Stomach (tissue), 19 donors: ENCODE measurements around the gene UPF2. TPM values are rescaled to one million over a fixed set of nuclear protein-coding genes. Genes with fewer than 3 reads are reported as not detected.

ENCODE experiments used
- DNase-seq, 2 donors: peaks; one replicate each; pipeline versions ENCODE4 v3.0.0 to v3.0.0-alpha.2; 2013 to 2019
- H3K27ac ChIP-seq, 5 donors: fragments of 200-600 bp in 4 of 5; sonication (generic) in 4 of 5; one replicate each; pipeline ENCODE4 v1.5.1; 2013 to 2019; ENCODE audit warnings: mild to moderate bottlenecking in 1 of 5, moderate library complexity in 1 of 5
- H3K27me3 ChIP-seq, 3 donors: fragments of 200-600 bp; sonication (generic); one replicate each; pipeline ENCODE4 v1.5.1; 2017 to 2019; ENCODE audit warnings: mixed run types in 1 of 3
- H3K36me3 ChIP-seq, 4 donors: fragments of 200-600 bp; sonication (generic); 1 replicate in 3 of 4; 2 replicates in 1 of 4; pipeline ENCODE4 v1.5.1; 2016 to 2019
- H3K4me1 ChIP-seq, 4 donors: fragments of 200-600 bp; sonication (generic); one replicate each; pipeline ENCODE4 v1.5.1; 2016 to 2019
- H3K4me3 ChIP-seq, 4 donors: fragments of 200-600 bp; sonication (generic) in 3 of 4; one replicate each; pipeline ENCODE4 v1.5.1; 2016 to 2019; ENCODE audit warnings: mild to moderate bottlenecking in 1 of 4
- H3K9me3 ChIP-seq, 4 donors: fragments of 200-600 bp; sonication (generic); one replicate each; pipeline ENCODE4 v1.5.1; 2016 to 2019
- EP300 ChIP-seq: sonication (generic); formaldehyde crosslinking; IDR thresholded peaks from one replicate; pipeline ENCODE4 v1.6.1; 2017; ENCODE audit warnings: antibody characterized with exemption
- POLR2A ChIP-seq, 4 donors: fragments of 450-650 bp; IDR thresholded peaks; one replicate each; pipeline ENCODE4 v1.6.1; 2016; ENCODE audit warnings: antibody characterized with exemption in 4 of 4, control low read depth in 2 of 4, mild to moderate bottlenecking in 1 of 4, moderate library complexity in 1 of 4
- POLR2AphosphoS5 ChIP-seq, 3 donors: sonication (generic); formaldehyde crosslinking; IDR thresholded peaks; one replicate each; pipeline ENCODE4 v1.6.1; 2016; ENCODE audit warnings: antibody characterized with exemption in 3 of 3
- WGBS, 5 donors: extraction: QIAGEN DNeasy Blood & Tissue Kit in 3 of 5; methylation state at CpG; one replicate each; pipeline versions ENCODE4 v1.1.5 to v1.1.7; 2013 to 2018; 5-methylcytosine and 5-hydroxymethylcytosine counted together
- intact Hi-C: fragments of 100-400 bp; cut with DNase I; formaldehyde crosslinking; loops from one replicate; pipeline ENCODE4 v1.15.1; 2023; ENCODE audit warnings: low total_unique reads
- long read RNA-seq, 10 donors: transcript quantifications; one replicate each; lab custom pipeline, GENCODE V29; 2026
- polyA plus RNA-seq, 3 donors: library from polyadenylated mRNA; stranded (reverse); fragments of 200-250 nt; gene quantifications; one replicate each; pipeline ENCODE4 v1.2.3, GENCODE V29; 2013
- total RNA-seq, 5 donors: library from RNA; depleted of rRNA; stranded (reverse); fragments of >200 nt; gene quantifications; one replicate each; pipeline versions ENCODE4 v1.1.0 to v1.2.3, GENCODE V29; 2014 to 2016
- TF ChIP-seq, protein P1 (sequence below), 7 experiments: fragments of 450-650 bp in 4 of 7; fragments of 200-600 bp in 3 of 7; sonication (generic) in 3 of 7; IDR thresholded peaks; one replicate each; pipeline ENCODE4 v1.5.1; 2016 to 2019; ENCODE audit warnings: antibody characterized with exemption in 7 of 7, control low read depth in 2 of 7, mild to moderate bottlenecking in 1 of 7
- donor health status: healthy with polysubstance abuse.
- donor health status: Bipolar disorder and iron deficiency.
- donor health status: healthy.

UPF2 gene, protein sequence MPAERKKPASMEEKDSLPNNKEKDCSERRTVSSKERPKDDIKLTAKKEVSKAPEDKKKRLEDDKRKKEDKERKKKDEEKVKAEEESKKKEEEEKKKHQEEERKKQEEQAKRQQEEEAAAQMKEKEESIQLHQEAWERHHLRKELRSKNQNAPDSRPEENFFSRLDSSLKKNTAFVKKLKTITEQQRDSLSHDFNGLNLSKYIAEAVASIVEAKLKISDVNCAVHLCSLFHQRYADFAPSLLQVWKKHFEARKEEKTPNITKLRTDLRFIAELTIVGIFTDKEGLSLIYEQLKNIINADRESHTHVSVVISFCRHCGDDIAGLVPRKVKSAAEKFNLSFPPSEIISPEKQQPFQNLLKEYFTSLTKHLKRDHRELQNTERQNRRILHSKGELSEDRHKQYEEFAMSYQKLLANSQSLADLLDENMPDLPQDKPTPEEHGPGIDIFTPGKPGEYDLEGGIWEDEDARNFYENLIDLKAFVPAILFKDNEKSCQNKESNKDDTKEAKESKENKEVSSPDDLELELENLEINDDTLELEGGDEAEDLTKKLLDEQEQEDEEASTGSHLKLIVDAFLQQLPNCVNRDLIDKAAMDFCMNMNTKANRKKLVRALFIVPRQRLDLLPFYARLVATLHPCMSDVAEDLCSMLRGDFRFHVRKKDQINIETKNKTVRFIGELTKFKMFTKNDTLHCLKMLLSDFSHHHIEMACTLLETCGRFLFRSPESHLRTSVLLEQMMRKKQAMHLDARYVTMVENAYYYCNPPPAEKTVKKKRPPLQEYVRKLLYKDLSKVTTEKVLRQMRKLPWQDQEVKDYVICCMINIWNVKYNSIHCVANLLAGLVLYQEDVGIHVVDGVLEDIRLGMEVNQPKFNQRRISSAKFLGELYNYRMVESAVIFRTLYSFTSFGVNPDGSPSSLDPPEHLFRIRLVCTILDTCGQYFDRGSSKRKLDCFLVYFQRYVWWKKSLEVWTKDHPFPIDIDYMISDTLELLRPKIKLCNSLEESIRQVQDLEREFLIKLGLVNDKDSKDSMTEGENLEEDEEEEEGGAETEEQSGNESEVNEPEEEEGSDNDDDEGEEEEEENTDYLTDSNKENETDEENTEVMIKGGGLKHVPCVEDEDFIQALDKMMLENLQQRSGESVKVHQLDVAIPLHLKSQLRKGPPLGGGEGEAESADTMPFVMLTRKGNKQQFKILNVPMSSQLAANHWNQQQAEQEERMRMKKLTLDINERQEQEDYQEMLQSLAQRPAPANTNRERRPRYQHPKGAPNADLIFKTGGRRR
- total RNA-seq, result 10 to 100 TPM; 14.5 to 23.5 (median 17.5) TPM
- polyA plus RNA-seq, result 10 to 100 TPM in 1 of 3 donors, 1 to 10 TPM in 2; 8.7 to 48.6 (median 9.5) TPM
- long read RNA-seq, donor 1, result 0 reads
- long read RNA-seq, donor 2, partial matches to known transcripts, result 51 of 87 reads
- long read RNA-seq, donor 2, other reads (novel, unspliced or antisense), result 36 of 87 reads
- long read RNA-seq, donor 3, result 0 reads
- long read RNA-seq, donor 4, result 0 reads
- long read RNA-seq, donor 5, partial matches to known transcripts, result 16 of 16 reads
- long read RNA-seq, donor 5, other reads (novel, unspliced or antisense), result 0 of 16 reads
- long read RNA-seq, donor 6, full-length matches to known transcripts, result 1 of 179 reads
- long read RNA-seq, donor 6, partial matches to known transcripts, result 172 of 179 reads
- long read RNA-seq, donor 6, other reads (novel, unspliced or antisense), result 6 of 179 reads
- long read RNA-seq, donor 7, partial matches to known transcripts, result 22 of 24 reads
- long read RNA-seq, donor 7, other reads (novel, unspliced or antisense), result 0 of 24 reads
- long read RNA-seq, donor 8, partial matches to known transcripts, result 15 of 15 reads
- long read RNA-seq, donor 8, other reads (novel, unspliced or antisense), result 0 of 15 reads
- long read RNA-seq, donor 9, partial matches to known transcripts, result 26 of 27 reads
- long read RNA-seq, donor 9, other reads (novel, unspliced or antisense), result 0 of 27 reads
- long read RNA-seq, donor 10, partial matches to known transcripts, result 8 of 8 reads
- long read RNA-seq, donor 10, other reads (novel, unspliced or antisense), result 0 of 8 reads

DNA sequence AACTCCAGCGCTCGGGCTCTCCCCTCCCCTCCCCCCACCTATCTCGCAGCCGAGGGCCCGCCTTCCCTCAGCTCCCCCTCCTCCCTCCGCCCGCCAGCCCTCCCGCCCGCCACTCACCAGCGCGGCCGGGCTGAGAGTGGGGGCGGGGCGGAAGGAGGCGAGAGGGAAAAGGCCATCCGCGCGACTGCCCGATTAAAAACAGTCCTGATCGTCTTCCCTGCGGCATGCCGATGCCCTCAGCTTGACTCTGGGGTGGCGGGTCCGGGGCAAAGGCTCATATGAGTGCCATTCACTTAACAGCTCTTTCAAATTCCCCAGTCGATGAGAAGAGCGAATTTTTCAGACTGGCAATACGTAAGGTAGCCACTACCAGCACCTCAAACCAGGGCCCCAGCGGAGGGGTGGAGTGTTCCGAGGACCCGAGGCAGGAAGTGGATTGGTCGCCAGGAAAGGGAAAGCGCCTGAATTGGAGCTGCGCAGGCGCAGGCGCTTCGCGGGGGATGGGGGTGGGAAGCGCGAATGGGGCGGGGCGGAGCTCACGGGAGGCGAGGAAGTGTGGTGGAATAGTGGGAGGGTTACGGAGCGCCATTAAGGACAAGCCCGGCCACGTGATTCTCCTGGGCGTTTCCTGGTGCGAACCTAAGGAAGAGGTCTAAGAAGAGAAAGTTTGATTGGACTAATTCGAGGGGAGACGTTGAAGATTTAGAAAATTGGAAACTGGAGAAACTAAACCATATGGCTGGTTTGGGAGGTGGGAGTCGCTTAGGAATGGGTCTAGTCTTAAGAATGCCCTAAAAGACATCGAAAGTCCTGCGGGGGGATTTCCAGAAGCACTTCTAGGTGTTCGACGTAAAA lies at the start of gene UPF2:
Gene UPF2 (minus strand): TSS at position 13 of the 855 bp plus-strand sequence. CDS start 7,386 bp downstream, outside the sequence.
- peak within 1 kb of the TSS; percentile 91 to 99 (median 96) for H3K27ac ChIP-seq
- peak; percentile 97 to 99 for DNase-seq
- H3K4me1 ChIP-seq, result peaks cover 6 to 43% (median 24%) of the 10 kb centered on the region in 4 donors
- no peak for TF ChIP-seq POLR2A (IDR thresholded peaks at IDR 0.05)
- TF ChIP-seq POLR2AphosphoS5 (IDR thresholded peaks at IDR 0.05), result peak; percentile 60 to 91 (median 62)
- no peak for TF ChIP-seq EP300
- TF ChIP-seq, protein P1, sequence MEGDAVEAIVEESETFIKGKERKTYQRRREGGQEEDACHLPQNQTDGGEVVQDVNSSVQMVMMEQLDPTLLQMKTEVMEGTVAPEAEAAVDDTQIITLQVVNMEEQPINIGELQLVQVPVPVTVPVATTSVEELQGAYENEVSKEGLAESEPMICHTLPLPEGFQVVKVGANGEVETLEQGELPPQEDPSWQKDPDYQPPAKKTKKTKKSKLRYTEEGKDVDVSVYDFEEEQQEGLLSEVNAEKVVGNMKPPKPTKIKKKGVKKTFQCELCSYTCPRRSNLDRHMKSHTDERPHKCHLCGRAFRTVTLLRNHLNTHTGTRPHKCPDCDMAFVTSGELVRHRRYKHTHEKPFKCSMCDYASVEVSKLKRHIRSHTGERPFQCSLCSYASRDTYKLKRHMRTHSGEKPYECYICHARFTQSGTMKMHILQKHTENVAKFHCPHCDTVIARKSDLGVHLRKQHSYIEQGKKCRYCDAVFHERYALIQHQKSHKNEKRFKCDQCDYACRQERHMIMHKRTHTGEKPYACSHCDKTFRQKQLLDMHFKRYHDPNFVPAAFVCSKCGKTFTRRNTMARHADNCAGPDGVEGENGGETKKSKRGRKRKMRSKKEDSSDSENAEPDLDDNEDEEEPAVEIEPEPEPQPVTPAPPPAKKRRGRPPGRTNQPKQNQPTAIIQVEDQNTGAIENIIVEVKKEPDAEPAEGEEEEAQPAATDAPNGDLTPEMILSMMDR (IDR thresholded peaks at IDR 0.05), result peak in 1 of 7 experiments; percentile 17
- no peaks in the 10 kb centered on the region for H3K27me3 ChIP-seq
- H3K36me3 ChIP-seq, result no peaks in the 10 kb centered on the region
- WGBS, 5 donors, result 3 to 7% (median 4%) methylated on average over 37 to 56 of the region's 56 CpGs
- intact Hi-C loops, result no loop called here
- no peaks in the 10 kb centered on the region for H3K9me3 ChIP-seq
- peak within 1 kb of the TSS; percentile 96 to 99 (median 98) for H3K4me3 ChIP-seq

DNA sequence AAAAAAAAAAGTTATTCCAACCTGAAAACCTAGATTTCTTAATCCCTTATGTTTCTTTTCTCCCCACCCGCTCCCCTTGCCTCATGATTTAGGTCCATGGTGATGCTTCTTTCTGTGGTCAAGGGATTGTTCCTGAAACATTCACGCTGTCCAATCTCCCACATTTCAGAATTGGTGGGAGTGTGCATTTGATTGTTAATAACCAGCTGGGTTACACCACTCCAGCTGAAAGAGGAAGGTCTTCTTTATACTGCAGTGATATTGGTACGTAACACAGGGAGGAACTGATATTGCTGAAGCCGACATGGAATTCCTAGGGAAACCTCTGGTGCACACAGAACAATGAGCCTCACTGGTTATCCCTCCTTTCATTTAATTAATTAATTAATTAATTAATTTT lies 48.8 kb upstream of the UPF2 start:
- TF ChIP-seq POLR2A (IDR thresholded peaks at IDR 0.05), result no peak
- no peak for TF ChIP-seq EP300
- no peak for TF ChIP-seq POLR2AphosphoS5 (IDR thresholded peaks at IDR 0.05)
- TF ChIP-seq, protein P1 (IDR thresholded peaks at IDR 0.05), result no peak
- H3K4me3 ChIP-seq, result no peak overlapping the region
- intact Hi-C loops, result no loop called here
- no peak for DNase-seq
- WGBS, 5 donors, result 95 to 99% (median 97%) methylated on average over 4 of the region's 4 CpGs
- H3K27ac ChIP-seq, result no peak overlapping the region
- H3K36me3 ChIP-seq, result peaks cover 44 to 94% (median 90%) of the 10 kb centered on the region in 4 donors
- H3K4me1 ChIP-seq, result no peaks in the 10 kb centered on the region
- H3K27me3 ChIP-seq, result no peaks in the 10 kb centered on the region
- H3K9me3 ChIP-seq, result no peaks in the 10 kb centered on the region

DNA sequence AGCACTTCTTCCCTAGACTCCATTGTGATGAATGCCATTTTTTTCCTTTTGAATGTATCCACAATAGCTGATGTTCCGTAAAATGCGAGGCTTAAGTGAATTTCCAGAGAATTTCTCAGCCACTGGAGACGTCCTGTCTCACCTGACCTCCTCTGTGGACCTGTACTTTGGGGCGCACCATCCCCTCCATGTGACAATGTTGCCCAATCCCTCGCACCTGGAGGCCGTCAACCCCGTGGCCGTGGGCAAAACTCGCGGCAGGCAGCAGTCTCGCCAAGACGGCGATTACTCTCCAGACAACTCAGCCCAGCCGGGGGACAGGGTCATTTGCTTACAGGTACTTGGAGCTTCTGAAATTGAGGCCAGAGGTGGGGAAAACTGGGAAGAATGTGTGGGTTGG lies 46.3 kb upstream of the UPF2 start:
- DNase-seq, result no peak
- TF ChIP-seq, protein P1 (IDR thresholded peaks at IDR 0.05), result no peak
- TF ChIP-seq POLR2AphosphoS5 (IDR thresholded peaks at IDR 0.05) (no peak), POLR2A (IDR thresholded peaks at IDR 0.05) (no peak), EP300 (no peak)
- H3K27me3 ChIP-seq, result no peaks in the 10 kb centered on the region
- H3K4me3 ChIP-seq, result no peak overlapping the region
- peaks cover 0 to 4% (median 0%) of the 10 kb centered on the region in 4 donors for H3K4me1 ChIP-seq
- intact Hi-C loops, result no loop called here
- H3K27ac ChIP-seq, result no peak overlapping the region
- H3K9me3 ChIP-seq, result no peaks in the 10 kb centered on the region
- 90 to 96% (median 95%) methylated on average over 14 of the region's 14 CpGs for WGBS, 5 donors
- H3K36me3 ChIP-seq, result peaks cover 53 to 98% (median 93%) of the 10 kb centered on the region in 4 donors
